Aorta (tissue), 5 donors: ENCODE measurements around the gene U2AF2. TPM values are rescaled to one million over a fixed set of nuclear protein-coding genes. Genes with fewer than 3 reads are reported as not detected.

ENCODE experiments used
- ATAC-seq: fragments of 200-7000 bp; cut with Tn5 transposase; one replicate; pipeline ENCODE4 v1.9.1; 2022; ENCODE audit warnings: moderate library complexity; ENCODE audit not compliant: low FRiP score
- DNase-seq, 2 donors: peaks; one replicate each; pipeline ENCODE4 v3.0.0-alpha.2; 2020
- H3K27ac ChIP-seq, 2 donors: one replicate each; pipeline ENCODE4 v1.5.1; 2013; ENCODE audit warnings: low read length in 2 of 2, mild to moderate bottlenecking in 2 of 2, moderate library complexity in 2 of 2, control low read depth in 1 of 2, inconsistent platforms in 1 of 2, low read depth in 1 of 2
- H3K27me3 ChIP-seq, 2 donors: one replicate each; pipeline ENCODE4 v1.6.1; 2013; ENCODE audit warnings: control low read depth in 1 of 2, low read length in 1 of 2, mild to moderate bottlenecking in 1 of 2, moderate library complexity in 1 of 2; ENCODE audit not compliant: insufficient read depth in 2 of 2, control insufficient read depth in 1 of 2
- H3K36me3 ChIP-seq, 2 donors: one replicate each; pipeline ENCODE4 v1.6.1; 2013; ENCODE audit warnings: control low read depth in 1 of 2, low read length in 1 of 2, mild to moderate bottlenecking in 1 of 2; ENCODE audit not compliant: insufficient read depth in 2 of 2, control insufficient read depth in 1 of 2
- H3K4me1 ChIP-seq, 2 donors: one replicate each; pipeline ENCODE4 v1.6.1; 2013; ENCODE audit warnings: low read length in 2 of 2, control low read depth in 1 of 2, mild to moderate bottlenecking in 1 of 2, moderate library complexity in 1 of 2; ENCODE audit not compliant: insufficient read depth in 2 of 2, control insufficient read depth in 1 of 2
- H3K4me3 ChIP-seq, 2 donors: one replicate each; pipeline ENCODE4 v1.5.1; 2013; ENCODE audit warnings: low read length in 2 of 2, control low read depth in 1 of 2, mild to moderate bottlenecking in 1 of 2
- H3K9me3 ChIP-seq: one replicate; pipeline ENCODE4 v1.6.1; 2013; ENCODE audit warnings: mild to moderate bottlenecking, low read length; ENCODE audit not compliant: control insufficient read depth
- WGBS, 2 donors: extraction: QIAGEN DNeasy Blood & Tissue Kit; methylation state at CpG; one replicate each; pipeline ENCODE4 v1.1.7; 2013; 5-methylcytosine and 5-hydroxymethylcytosine counted together
- intact Hi-C, 2 donors: fragments of 100-400 bp; cut with DNase I; formaldehyde crosslinking; loops; one replicate each; pipeline versions ENCODE4 v1.14.2 to v1.15.0; 2022
- polyA plus RNA-seq, 2 donors: library from polyadenylated mRNA; stranded (reverse); fragments of 200-250 nt; gene quantifications; one replicate each; pipeline ENCODE4 v1.2.3, GENCODE V29; 2013
- total RNA-seq, 2 donors: library from RNA; stranded (reverse); fragmentation: NEBNext Ultra II Directional; extraction: Animal tissue kit (Norgen Biotek cat#: 25700); gene quantifications; one replicate each; pipeline ENCODE4 v1.2.1, GENCODE V29; 2021
- donor health status: healthy with polysubstance abuse.
- donor health status: Bipolar disorder and iron deficiency.
- donor health status: DM: no; HTN: no; CAD: no.
- donor health status: DM: no; HTN: no; CAD: no.
- donor health status: DM: yes; HTN: yes; CAD: no.

The U2AF2 gene
- total and polyA plus RNA-seq, 4 donors = 40.6 to 129 (median 89.5) TPM

- Histone ChIP-seq H3K9me3 (no peaks in the 10 kb centered on the region), H3K4me3 (no peak overlapping the region), H3K27me3 (no peaks in the 10 kb centered on the region), H3K27ac (no peak overlapping the region), H3K4me1 (no peaks in the 10 kb centered on the region), H3K36me3 (peaks cover 0 to 6% of the 10 kb centered on the region in 2 donors)
- DNase-seq (no peak), ATAC-seq (no peak)
- WGBS, 2 donors = 67% methylated on average over 3 of the region's 3 CpGs
- intact Hi-C loops = no loop called here
Measured at GRCh38 chr19:55619286-55619685, 35.5 kb upstream of the U2AF2 start.

GRCh38 chr19:55620410-55621204 lies 34.2 kb upstream of the U2AF2 start:
- intact Hi-C loops = no loop called here

GRCh38 chr19:55621205-55621672 lies 33.6 kb upstream of the U2AF2 start:
- WGBS, 2 donors = 84 to 88% methylated on average over 9 of the region's 9 CpGs
- H3K4me1 ChIP-seq = no peaks in the 10 kb centered on the region
- no peak overlapping the region for H3K27ac ChIP-seq

More at GRCh38 chr19:55620410-55621204, 34.2 kb upstream of the U2AF2 start:
- DNase-seq (peak in 1 of 2 donors; percentile 45), ATAC-seq (no peak)
- WGBS, 2 donors = 90 to 93% methylated on average over 12 of the region's 12 CpGs
- Histone ChIP-seq H3K9me3 (no peaks in the 10 kb centered on the region), H3K36me3 (peaks cover 0 to 4% of the 10 kb centered on the region in 2 donors), H3K4me3 (no peak overlapping the region), H3K4me1 (no peaks in the 10 kb centered on the region), H3K27ac (no peak overlapping the region), H3K27me3 (no peaks in the 10 kb centered on the region)

GRCh38 chr19:55621673-55622231 lies 33.1 kb upstream of the U2AF2 start:
- no peak overlapping the region for H3K27ac ChIP-seq
- no peak for ATAC-seq
- no peaks in the 10 kb centered on the region for H3K9me3 ChIP-seq
- H3K4me1 ChIP-seq = no peaks in the 10 kb centered on the region
- no peak overlapping the region for H3K4me3 ChIP-seq
- WGBS, 2 donors = 95 to 96% methylated on average over 55 of the region's 55 CpGs
- DNase-seq = peak in 1 of 2 donors; percentile 56
- H3K36me3 ChIP-seq = no peaks in the 10 kb centered on the region
- no peaks in the 10 kb centered on the region for H3K27me3 ChIP-seq
- intact Hi-C loops = no loop called here

More at GRCh38 chr19:55621205-55621672, 33.6 kb upstream of the U2AF2 start:
- no peak overlapping the region for H3K4me3 ChIP-seq
- H3K36me3 ChIP-seq = peaks cover 0 to 3% of the 10 kb centered on the region in 2 donors
- H3K9me3 ChIP-seq = no peaks in the 10 kb centered on the region
- no peak for DNase-seq
- ATAC-seq = no peak
- H3K27me3 ChIP-seq = no peaks in the 10 kb centered on the region
- intact Hi-C loops = no loop called here

- peak in 1 of 2 donors; percentile 56 for DNase-seq
- Histone ChIP-seq H3K27ac (no peak overlapping the region), H3K27me3 (no peaks in the 10 kb centered on the region), H3K36me3 (no peaks in the 10 kb centered on the region), H3K4me3 (no peak overlapping the region), H3K9me3 (no peaks in the 10 kb centered on the region), H3K4me1 (no peaks in the 10 kb centered on the region)
- intact Hi-C loops = no loop called here
- WGBS, 2 donors = 92 to 93% methylated on average over 40 of the region's 40 CpGs
- no peak for ATAC-seq
Measured at GRCh38 chr19:55622242-55622969, 32.4 kb upstream of the U2AF2 start.

GRCh38 chr19:55623130-55623529 lies 31.7 kb upstream of the U2AF2 start:
- Histone ChIP-seq H3K9me3 (no peaks in the 10 kb centered on the region), H3K27ac (no peak overlapping the region), H3K27me3 (no peaks in the 10 kb centered on the region), H3K4me1 (no peaks in the 10 kb centered on the region), H3K4me3 (no peak overlapping the region), H3K36me3 (no peaks in the 10 kb centered on the region)
- 93 to 95% methylated on average over 7 of the region's 7 CpGs for WGBS, 2 donors
- intact Hi-C loops = no loop called here
- DNase-seq (no peak), ATAC-seq (no peak)

GRCh38 chr19:55623561-55623960 lies 31.3 kb upstream of the U2AF2 start:
- WGBS, 2 donors = 31 to 32% methylated on average over 7 of the region's 7 CpGs
- no peak for ATAC-seq
- Histone ChIP-seq H3K27ac (no peak overlapping the region), H3K4me3 (no peak overlapping the region), H3K27me3 (no peaks in the 10 kb centered on the region), H3K4me1 (no peaks in the 10 kb centered on the region), H3K36me3 (no peaks in the 10 kb centered on the region), H3K9me3 (no peaks in the 10 kb centered on the region)
- no peak for DNase-seq
- intact Hi-C loops = no loop called here

- DNase-seq (peak; percentile 94 to 97), ATAC-seq (peak; percentile 97)
- Histone ChIP-seq H3K4me3 (peak within 1 kb of the TSS; percentile 58 to 62), H3K4me1 (no peaks in the 10 kb centered on the region), H3K9me3 (no peaks in the 10 kb centered on the region), H3K27me3 (no peaks in the 10 kb centered on the region), H3K27ac (peak within 1 kb of the TSS in 1 of 2 donors; percentile 93), H3K36me3 (no peaks in the 10 kb centered on the region)
- intact Hi-C loops = no loop called here
- 1% methylated on average over 53 to 56 of the region's 56 CpGs for WGBS, 2 donors
Measured at GRCh38 chr19:55624109-55625003, 30.5 kb upstream of the U2AF2 start, which contains the start of gene ZNF784. Gene ZNF784 (minus strand): TSS chr19:55624566. CDS start chr19:55624561, 5 bp downstream.
